SU-DHL-6 (cell line): ENCODE data around the gene WWOX.

Source experiments
- H2AFZ ChIP-seq: fragments of 200-600 bp; sonication (generic); 2 replicates; pipeline ENCODE4 v1.6.1; 2014; ENCODE audit warnings: low read depth, mild to moderate bottlenecking, moderate library complexity, mixed read lengths, antibody characterized with exemption, low read length; ENCODE audit not compliant: severe bottlenecking
- H3F3A ChIP-seq: fragments of 200-600 bp; shearing (Covaris generic); 2 replicates; pipeline ENCODE4 v1.6.0; 2016; ENCODE audit warnings: antibody characterized with exemption, mild to moderate bottlenecking; ENCODE audit not compliant: insufficient read depth
- H3K27ac ChIP-seq: fragments of 200-600 bp; sonication (generic); 2 replicates; pipeline ENCODE4 v1.5.1; 2016; ENCODE audit warnings: low read depth, mild to moderate bottlenecking, low read length, moderate library complexity, mixed read lengths
- H3K27me3 ChIP-seq: fragments of 200-600 bp; sonication (generic), shearing (Covaris generic); 2 replicates; pipeline ENCODE4 v1.6.0; 2014; ENCODE audit warnings: mild to moderate bottlenecking, low read length
- H3K36me3 ChIP-seq: fragments of 200-600 bp; sonication (generic); 2 replicates; pipeline ENCODE4 v1.6.1; 2014; ENCODE audit warnings: mild to moderate bottlenecking, low read length, mixed read lengths
- H3K4me2 ChIP-seq: fragments of 300-600, 200-600 bp; shearing (Covaris generic), sonication (generic); 2 replicates; pipeline ENCODE4 v1.6.0; 2014; ENCODE audit warnings: low read length, low read depth, mild to moderate bottlenecking; ENCODE audit not compliant: poor library complexity, severe bottlenecking
- H3K4me3 ChIP-seq: fragments of 200-600 bp; sonication (generic); 2 replicates; pipeline ENCODE4 v1.5.1; 2014; ENCODE audit warnings: antibody characterized with exemption, low read length, mild to moderate bottlenecking, mixed read lengths; ENCODE audit not compliant: insufficient read depth, poor library complexity, severe bottlenecking
- H3K79me2 ChIP-seq: fragments of 200-600 bp; sonication (generic); 2 replicates; pipeline ENCODE4 v1.6.1; 2014; ENCODE audit warnings: mild to moderate bottlenecking, low read length, moderate library complexity; ENCODE audit not compliant: insufficient read depth
- H3K9ac ChIP-seq: fragments of 200-600 bp; sonication (generic); 2 replicates; pipeline ENCODE4 v1.7.0; 2014; ENCODE audit warnings: mild to moderate bottlenecking, low read length
- H3K9me2 ChIP-seq: fragments of 200-600 bp; sonication (generic); replicated peaks from 2 replicates; pipeline ENCODE4 v1.6.1; 2014; ENCODE audit warnings: low read length; ENCODE audit not compliant: insufficient read depth
- H3K9me3 ChIP-seq: fragments of 200-600 bp; sonication (generic); 2 replicates; pipeline ENCODE4 v1.6.1; 2014; ENCODE audit warnings: low read length, mixed read lengths; ENCODE audit not compliant: insufficient read depth
- H4K20me1 ChIP-seq: fragments of 200-600 bp; sonication (generic); 2 replicates; pipeline ENCODE4 v1.6.1; 2014; ENCODE audit warnings: low read depth, mild to moderate bottlenecking, antibody characterized with exemption, low read length, moderate library complexity, mixed read lengths
- EZH2phosphoT487 ChIP-seq: fragments of 200-600 bp; sonication (generic), shearing (Covaris generic); conservative IDR thresholded peaks from 2 replicates; pipeline ENCODE4 v1.6.1; 2018; ENCODE audit warnings: mild to moderate bottlenecking, antibody characterized with exemption, low read length, moderate library complexity, mixed read lengths
- TF ChIP-seq, protein P1 (sequence below): fragments of 200-600 bp; sonication (generic); IDR thresholded peaks from one replicate; pipeline ENCODE4 v1.5.1; 2017; ENCODE audit warnings: antibody characterized with exemption, mild to moderate bottlenecking, low read length, moderate library complexity; ENCODE audit not compliant: insufficient read depth, poor library complexity, severe bottlenecking

The WWOX gene

DNA sequence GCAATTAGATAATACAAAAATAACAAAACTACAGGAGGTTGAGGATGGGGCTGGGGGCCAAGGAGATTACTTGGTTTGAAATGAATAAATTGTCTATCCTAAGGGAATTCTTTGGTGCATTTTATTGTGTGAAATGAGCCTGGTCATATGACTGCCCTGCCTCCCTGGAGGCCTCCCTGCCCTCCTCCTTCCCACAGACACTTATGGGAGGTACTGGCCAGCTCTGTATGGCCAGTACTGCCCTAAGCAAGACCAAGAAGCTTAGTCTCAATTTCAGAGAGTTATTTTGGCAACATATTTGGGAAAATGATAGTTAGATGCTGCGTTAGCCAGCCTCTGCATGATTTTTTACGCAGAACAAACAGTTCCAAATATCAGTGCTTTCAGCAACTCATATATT, 511.9 kb downstream of the WWOX start:
- Histone ChIP-seq H3K9me3 (no peaks in the 10 kb centered on the region), H3K9ac (no peak overlapping the region), H3K79me2 (no peaks in the 10 kb centered on the region), H3F3A (no peaks in the 10 kb centered on the region), H3K4me3 (no peak overlapping the region), H3K9me2 (no peaks in the 10 kb centered on the region), H3K27ac (no peak overlapping the region), H4K20me1 (no peaks in the 10 kb centered on the region), H3K4me2 (no peak overlapping the region), H2AFZ (no peak overlapping the region), H3K36me3 (no peaks in the 10 kb centered on the region), H3K27me3 (no peaks in the 10 kb centered on the region)
- no peak for TF ChIP-seq EZH2phosphoT487
- TF ChIP-seq, protein P1, sequence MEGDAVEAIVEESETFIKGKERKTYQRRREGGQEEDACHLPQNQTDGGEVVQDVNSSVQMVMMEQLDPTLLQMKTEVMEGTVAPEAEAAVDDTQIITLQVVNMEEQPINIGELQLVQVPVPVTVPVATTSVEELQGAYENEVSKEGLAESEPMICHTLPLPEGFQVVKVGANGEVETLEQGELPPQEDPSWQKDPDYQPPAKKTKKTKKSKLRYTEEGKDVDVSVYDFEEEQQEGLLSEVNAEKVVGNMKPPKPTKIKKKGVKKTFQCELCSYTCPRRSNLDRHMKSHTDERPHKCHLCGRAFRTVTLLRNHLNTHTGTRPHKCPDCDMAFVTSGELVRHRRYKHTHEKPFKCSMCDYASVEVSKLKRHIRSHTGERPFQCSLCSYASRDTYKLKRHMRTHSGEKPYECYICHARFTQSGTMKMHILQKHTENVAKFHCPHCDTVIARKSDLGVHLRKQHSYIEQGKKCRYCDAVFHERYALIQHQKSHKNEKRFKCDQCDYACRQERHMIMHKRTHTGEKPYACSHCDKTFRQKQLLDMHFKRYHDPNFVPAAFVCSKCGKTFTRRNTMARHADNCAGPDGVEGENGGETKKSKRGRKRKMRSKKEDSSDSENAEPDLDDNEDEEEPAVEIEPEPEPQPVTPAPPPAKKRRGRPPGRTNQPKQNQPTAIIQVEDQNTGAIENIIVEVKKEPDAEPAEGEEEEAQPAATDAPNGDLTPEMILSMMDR = no peak

DNA sequence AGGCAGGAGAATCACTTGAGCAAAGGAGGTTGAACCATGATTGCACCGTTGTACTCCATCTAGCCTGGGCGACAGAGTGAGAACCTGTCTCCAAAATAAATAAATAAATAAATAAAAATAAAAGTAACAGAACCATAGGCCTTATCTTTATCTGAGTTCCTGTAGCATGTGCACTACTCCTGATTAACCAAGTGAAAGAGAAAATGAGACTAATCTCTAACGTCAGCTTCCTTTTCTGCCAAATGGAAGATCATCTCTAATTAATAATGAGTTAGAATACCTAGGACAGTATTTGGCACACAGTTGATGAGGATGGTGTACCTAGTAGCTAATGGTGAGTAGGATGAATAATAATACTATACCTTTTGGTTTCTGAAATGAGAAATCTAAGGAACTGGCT, 520.4 kb downstream of the WWOX start:
- H3K4me2 ChIP-seq = no peak overlapping the region
- no peaks in the 10 kb centered on the region for H3K27me3 ChIP-seq
- TF ChIP-seq, protein P1 = no peak
- no peak for TF ChIP-seq EZH2phosphoT487
- H4K20me1 ChIP-seq = no peaks in the 10 kb centered on the region
- no peak overlapping the region for H3K27ac ChIP-seq
- no peak overlapping the region for H3K9ac ChIP-seq
- H3K79me2 ChIP-seq = no peaks in the 10 kb centered on the region
- H3K36me3 ChIP-seq = no peaks in the 10 kb centered on the region
- H2AFZ ChIP-seq = no peak overlapping the region
- H3F3A ChIP-seq = no peaks in the 10 kb centered on the region
- no peaks in the 10 kb centered on the region for H3K9me3 ChIP-seq
- H3K9me2 ChIP-seq = no peaks in the 10 kb centered on the region
- no peak overlapping the region for H3K4me3 ChIP-seq

DNA sequence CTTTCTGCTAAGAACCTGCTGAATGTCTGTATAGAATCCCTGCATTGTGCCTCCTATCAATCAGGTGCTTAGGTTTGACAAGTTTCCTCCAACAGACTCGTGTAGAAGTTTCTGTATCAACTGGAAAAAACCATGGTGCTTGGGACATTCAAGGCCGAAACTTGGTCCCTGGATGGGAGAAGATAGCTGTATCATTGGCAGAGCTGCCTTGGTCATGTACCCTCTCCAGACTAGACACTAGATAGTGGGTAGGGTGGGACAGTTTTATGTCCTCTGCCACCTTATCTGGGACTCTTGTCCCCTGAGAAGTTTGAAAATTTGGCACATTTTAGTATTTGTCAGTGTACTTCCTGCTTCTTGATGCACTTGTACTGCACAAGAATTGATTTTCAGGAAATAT, 520.8 kb downstream of the WWOX start:
- Histone ChIP-seq H3K36me3 (no peaks in the 10 kb centered on the region), H3K9me3 (no peaks in the 10 kb centered on the region), H3K9ac (no peak overlapping the region), H3K27ac (no peak overlapping the region), H3K4me3 (no peak overlapping the region), H3K9me2 (no peaks in the 10 kb centered on the region), H3F3A (no peaks in the 10 kb centered on the region), H3K27me3 (no peaks in the 10 kb centered on the region), H3K4me2 (no peak overlapping the region), H3K79me2 (no peaks in the 10 kb centered on the region), H2AFZ (no peak overlapping the region), H4K20me1 (no peaks in the 10 kb centered on the region)
- TF ChIP-seq EZH2phosphoT487 = no peak
- TF ChIP-seq, protein P1 = no peak
